Ishikawa (cell line): Measurements from ENCODE around the gene OXER1.

Experiments
- CEBPB ChIP-seq: IDR thresholded peaks from 2 replicates; pipeline ENCODE4 v1.6.1; 2012
- CREB1 ChIP-seq: IDR thresholded peaks from 2 replicates; pipeline ENCODE4 v1.6.1; 2012; ENCODE audit warnings: low read depth
- EGR1 ChIP-seq: IDR thresholded peaks from 2 replicates; pipeline ENCODE4 v1.6.1; 2012
- EP300 ChIP-seq: IDR thresholded peaks from 2 replicates; pipeline ENCODE4 v1.6.1; 2012; ENCODE audit warnings: borderline replicate concordance
- FOXM1 ChIP-seq: IDR thresholded peaks from 2 replicates; pipeline ENCODE4 v1.6.1; 2012; ENCODE audit warnings: low read depth, borderline replicate concordance
- NFIC ChIP-seq: IDR thresholded peaks from 2 replicates; pipeline ENCODE4 v1.6.1; 2012
- RAD21 ChIP-seq: IDR thresholded peaks from 2 replicates; pipeline ENCODE4 v1.6.1; 2012; ENCODE audit warnings: low read depth
- TAF1 ChIP-seq: IDR thresholded peaks from 2 replicates; pipeline ENCODE4 v1.6.1; 2012; ENCODE audit warnings: low read depth, mild to moderate bottlenecking
- TCF12 ChIP-seq: IDR thresholded peaks from 2 replicates; pipeline ENCODE4 v1.6.1; 2012; ENCODE audit warnings: low read depth
- TEAD4 ChIP-seq: IDR thresholded peaks from 2 replicates; pipeline ENCODE4 v1.6.1; 2012
- YY1 ChIP-seq: IDR thresholded peaks from 2 replicates; pipeline ENCODE4 v1.6.1; 2012; ENCODE audit warnings: low read depth
- ZBTB7A ChIP-seq: IDR thresholded peaks from 2 replicates; pipeline ENCODE4 v1.6.1; 2012; ENCODE audit warnings: low read depth
- TF ChIP-seq, protein P1 (sequence below): IDR thresholded peaks from 2 replicates; pipeline ENCODE4 v1.6.1; 2012
- TF ChIP-seq, protein P2 (sequence below): IDR thresholded peaks from 2 replicates; pipeline ENCODE4 v1.6.1; 2012; ENCODE audit warnings: low read depth, mild to moderate bottlenecking
- TF ChIP-seq, protein P3 (sequence below): IDR thresholded peaks from 2 replicates; pipeline ENCODE4 v1.6.1; 2012

Gene OXER1

DNA sequence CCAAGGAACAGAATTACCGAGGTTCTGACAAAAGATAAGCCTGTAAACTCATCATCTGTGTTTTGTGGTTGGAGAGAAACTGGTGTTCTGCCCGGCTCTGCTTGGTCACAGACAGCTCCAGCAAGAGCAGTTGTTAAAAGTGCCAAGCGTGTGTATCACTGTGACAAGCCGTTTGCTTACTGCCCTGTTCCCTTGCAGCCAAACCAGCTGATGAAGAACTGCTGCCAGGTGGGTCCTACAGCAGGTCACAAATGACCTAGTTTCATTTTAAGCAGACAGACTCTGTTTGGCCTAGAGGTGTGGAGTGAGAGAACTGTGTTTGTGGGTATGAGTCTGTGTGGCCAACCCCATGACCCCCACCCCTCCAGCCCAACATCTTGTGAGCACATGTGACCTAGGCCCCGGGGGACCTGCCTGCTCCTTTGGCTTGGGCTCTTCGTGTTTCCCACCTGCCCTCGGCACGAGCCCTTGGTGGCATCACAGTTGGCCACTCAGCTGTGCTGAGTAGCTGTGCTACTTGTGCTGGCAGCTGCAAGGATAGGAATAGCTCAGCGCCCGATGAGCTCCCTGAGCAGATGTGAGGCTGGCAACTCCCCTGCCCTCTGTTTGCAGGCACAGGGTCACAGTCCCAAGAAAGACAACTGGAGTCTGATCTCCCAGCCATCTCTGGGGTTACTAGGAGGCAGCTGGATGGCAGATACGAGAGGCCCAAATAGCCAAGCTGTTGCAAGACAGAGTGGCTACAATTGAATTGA, 9.7 kb downstream of the OXER1 start:
- TF ChIP-seq TEAD4 (no peak), TAF1 (no peak), FOXM1 (no peak), TCF12 (no peak)

DNA sequence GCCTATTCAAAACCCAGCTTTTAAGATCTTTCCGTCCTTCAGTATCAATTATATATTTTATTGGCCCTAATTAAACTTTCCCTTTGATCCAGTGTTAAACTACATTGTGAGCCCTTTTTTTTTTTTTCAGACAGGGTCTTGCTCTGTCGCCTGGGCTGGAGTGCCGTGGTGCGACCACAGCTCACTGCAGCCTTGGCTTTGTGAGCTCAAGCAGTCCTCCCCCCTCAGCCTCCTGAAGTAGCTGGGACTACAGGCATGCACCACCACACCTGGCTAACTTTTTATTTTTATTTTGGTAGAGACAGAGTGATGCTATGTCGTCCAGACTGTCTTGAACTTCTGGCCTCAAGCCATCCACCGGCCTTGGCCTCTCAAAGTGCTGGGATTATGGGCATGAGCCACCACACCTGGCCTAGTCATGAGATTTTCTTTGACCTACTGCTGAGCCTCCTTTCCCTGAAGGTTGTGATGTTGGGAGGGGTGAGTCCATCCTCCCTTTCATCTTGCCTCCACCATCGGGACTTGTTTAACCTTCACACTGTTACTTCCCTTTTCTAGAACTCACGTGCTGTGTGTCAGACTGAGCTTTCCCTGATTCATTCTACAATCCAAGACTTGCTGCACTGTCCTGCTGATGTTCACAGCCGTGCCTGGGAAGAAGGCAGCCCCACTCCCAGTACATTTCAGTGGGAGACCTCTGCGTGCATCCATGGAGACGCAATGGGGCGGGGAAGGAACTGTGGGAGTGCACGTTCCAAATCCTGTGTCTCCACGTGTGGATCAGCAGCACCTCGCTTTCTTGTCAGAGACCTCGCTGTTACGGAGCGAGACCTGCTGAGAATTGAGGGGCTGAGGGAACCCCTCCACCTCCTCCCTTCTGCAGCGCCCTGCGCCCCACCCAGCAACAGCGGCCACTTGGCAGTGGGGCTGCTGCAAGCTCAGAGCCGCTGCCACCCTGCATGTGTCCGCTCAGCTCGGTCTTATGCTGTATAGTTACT, 10.8 kb downstream of the OXER1 start:
- no peak for TF ChIP-seq FOXM1
- TF ChIP-seq, protein P1, sequence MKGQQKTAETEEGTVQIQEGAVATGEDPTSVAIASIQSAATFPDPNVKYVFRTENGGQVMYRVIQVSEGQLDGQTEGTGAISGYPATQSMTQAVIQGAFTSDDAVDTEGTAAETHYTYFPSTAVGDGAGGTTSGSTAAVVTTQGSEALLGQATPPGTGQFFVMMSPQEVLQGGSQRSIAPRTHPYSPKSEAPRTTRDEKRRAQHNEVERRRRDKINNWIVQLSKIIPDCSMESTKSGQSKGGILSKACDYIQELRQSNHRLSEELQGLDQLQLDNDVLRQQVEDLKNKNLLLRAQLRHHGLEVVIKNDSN: no peak
- no peak for TF ChIP-seq TEAD4
- TF ChIP-seq TAF1: no peak
- TF ChIP-seq, protein P2, sequence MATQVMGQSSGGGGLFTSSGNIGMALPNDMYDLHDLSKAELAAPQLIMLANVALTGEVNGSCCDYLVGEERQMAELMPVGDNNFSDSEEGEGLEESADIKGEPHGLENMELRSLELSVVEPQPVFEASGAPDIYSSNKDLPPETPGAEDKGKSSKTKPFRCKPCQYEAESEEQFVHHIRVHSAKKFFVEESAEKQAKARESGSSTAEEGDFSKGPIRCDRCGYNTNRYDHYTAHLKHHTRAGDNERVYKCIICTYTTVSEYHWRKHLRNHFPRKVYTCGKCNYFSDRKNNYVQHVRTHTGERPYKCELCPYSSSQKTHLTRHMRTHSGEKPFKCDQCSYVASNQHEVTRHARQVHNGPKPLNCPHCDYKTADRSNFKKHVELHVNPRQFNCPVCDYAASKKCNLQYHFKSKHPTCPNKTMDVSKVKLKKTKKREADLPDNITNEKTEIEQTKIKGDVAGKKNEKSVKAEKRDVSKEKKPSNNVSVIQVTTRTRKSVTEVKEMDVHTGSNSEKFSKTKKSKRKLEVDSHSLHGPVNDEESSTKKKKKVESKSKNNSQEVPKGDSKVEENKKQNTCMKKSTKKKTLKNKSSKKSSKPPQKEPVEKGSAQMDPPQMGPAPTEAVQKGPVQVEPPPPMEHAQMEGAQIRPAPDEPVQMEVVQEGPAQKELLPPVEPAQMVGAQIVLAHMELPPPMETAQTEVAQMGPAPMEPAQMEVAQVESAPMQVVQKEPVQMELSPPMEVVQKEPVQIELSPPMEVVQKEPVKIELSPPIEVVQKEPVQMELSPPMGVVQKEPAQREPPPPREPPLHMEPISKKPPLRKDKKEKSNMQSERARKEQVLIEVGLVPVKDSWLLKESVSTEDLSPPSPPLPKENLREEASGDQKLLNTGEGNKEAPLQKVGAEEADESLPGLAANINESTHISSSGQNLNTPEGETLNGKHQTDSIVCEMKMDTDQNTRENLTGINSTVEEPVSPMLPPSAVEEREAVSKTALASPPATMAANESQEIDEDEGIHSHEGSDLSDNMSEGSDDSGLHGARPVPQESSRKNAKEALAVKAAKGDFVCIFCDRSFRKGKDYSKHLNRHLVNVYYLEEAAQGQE: no peak
- no peak for TF ChIP-seq EP300
- TF ChIP-seq NFIC: no peak
- no peak for TF ChIP-seq YY1

DNA sequence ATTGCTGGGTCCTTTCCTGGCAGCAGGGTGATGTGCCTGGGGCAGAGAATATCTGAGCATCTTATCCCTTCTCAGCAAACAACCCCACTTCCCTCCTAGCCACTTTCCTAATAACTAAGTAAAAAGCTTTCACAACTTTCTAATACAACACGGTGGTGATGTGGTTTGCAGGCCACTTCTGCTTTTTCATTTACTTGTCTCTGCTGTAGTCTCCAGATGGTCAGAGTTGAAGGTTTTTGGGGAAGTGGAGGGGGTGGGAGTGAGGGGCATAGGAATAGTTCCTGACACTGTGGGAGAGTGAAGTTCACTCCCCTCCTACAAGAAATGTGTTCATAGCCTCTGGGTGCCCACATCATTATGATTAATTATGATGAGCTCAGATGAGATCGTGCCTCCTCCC, 11.6 kb downstream of the OXER1 start:
- no peak for TF ChIP-seq CEBPB
- no peak for TF ChIP-seq ZBTB7A
- TF ChIP-seq, protein P3, sequence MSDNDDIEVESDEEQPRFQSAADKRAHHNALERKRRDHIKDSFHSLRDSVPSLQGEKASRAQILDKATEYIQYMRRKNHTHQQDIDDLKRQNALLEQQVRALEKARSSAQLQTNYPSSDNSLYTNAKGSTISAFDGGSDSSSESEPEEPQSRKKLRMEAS: no peak
- TF ChIP-seq EGR1: no peak
- TF ChIP-seq, protein P1: no peak
- TF ChIP-seq FOXM1: no peak
- TF ChIP-seq NFIC: no peak
- TF ChIP-seq RAD21: no peak
- no peak for TF ChIP-seq EP300
- no peak for TF ChIP-seq TEAD4
- TF ChIP-seq TCF12: no peak

DNA sequence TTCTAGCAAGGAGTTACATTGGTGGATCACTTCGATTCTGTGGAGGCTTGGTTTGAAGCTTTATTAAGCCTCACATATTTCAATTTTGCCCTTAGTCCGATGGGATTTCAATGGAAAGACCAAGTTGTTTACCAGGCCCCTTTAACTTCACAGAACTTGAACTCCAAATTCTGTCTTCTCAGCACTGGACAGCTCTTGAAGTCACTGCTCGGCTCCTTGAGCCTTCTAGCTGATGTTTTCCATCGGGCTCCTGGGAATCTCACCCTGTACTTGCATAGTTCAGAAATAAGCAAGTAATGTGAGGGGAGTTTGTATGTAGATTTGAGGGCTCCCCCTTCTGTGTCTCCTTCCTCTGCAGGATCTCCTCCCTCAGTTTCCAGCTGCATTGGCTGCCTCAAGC, 15.1 kb downstream of the OXER1 start:
- no peak for TF ChIP-seq EGR1
- TF ChIP-seq, protein P2: peak; percentile 51; the same call in 1 of the 2 replicates
- no peak for TF ChIP-seq RAD21
- no peak for TF ChIP-seq YY1

DNA sequence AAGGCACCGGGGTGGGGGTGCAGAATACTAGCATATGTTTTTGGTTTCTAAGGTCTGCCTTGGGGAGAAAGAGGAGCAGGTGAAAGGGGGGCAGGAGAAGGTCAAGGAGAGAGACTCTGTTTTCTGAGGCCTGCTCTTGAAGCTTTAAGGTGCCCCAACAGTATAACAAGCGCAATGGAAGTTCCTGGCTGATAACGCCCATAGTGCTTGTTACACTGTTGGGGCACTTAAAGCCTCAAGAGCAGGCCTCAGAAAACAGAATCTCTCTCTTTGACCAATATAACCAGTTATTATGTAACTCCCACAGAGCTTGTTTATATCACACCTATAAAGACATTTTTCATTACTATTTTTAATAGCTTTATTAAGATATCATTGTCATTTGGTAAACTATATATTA, 16.5 kb downstream of the OXER1 start:
- TF ChIP-seq TAF1 (no peak), CREB1 (no peak), EP300 (no peak)
- TF ChIP-seq, protein P2: no peak
